Right kidney (tissue), 1 donor: Measurements from ENCODE around the gene GATA5.
"Not testable (repeated sequence)": the region's sequence is repeated elsewhere in the genome, so short reads cannot be mapped to it uniquely, and the experiment has no call there.

Experiments
- DNase-seq: peaks from one replicate; pipeline ENCODE4 v3.0.0-alpha.2; 2016

Gene GATA5

GRCh38 chr20:62429455-62430310, 46.1 kb downstream of the GATA5 start:
- no peak for DNase-seq

GRCh38 chr20:62428396-62429295, 47.1 kb downstream of the GATA5 start:
- DNase-seq: peak; percentile 41

- DNase-seq: no peak
These were observed 47.8 kb downstream of the GATA5 start for GRCh38 chr20:62428002-62428372.

- peak; percentile 72 for DNase-seq
These were observed 48.4 kb downstream of the GATA5 start, which contains the start of gene RBBP8NL for GRCh38 chr20:62427172-62428001. RBBP8NL (minus strand) TSS chr20:62427539; CDS start chr20:62419647, 7,892 bp downstream.

- no peak for DNase-seq
These were observed 49.1 kb downstream of the GATA5 start for GRCh38 chr20:62426699-62427131.

- DNase-seq: not testable (repeated sequence)
These were observed 49.8 kb downstream of the GATA5 start for GRCh38 chr20:62426059-62426348.

GRCh38 chr20:62425281-62426058, 50.3 kb downstream of the GATA5 start:
- DNase-seq: no peak

- no peak for DNase-seq
These were observed 51.3 kb downstream of the GATA5 start for GRCh38 chr20:62424249-62425107.

GRCh38 chr20:62423326-62423706, 52.5 kb downstream of the GATA5 start:
- no peak for DNase-seq

- no peak for DNase-seq
These were observed 53.0 kb downstream of the GATA5 start for GRCh38 chr20:62422636-62423325.

GRCh38 chr20:62421716-62421990, 54.1 kb downstream of the GATA5 start:
- DNase-seq: no peak

- DNase-seq: no peak
These were observed 54.7 kb downstream of the GATA5 start for GRCh38 chr20:62420846-62421715.

- no peak for DNase-seq
These were observed 56.0 kb downstream of the GATA5 start for GRCh38 chr20:62419759-62420158.

- no peak for DNase-seq
These were observed 56.9 kb downstream of the GATA5 start for GRCh38 chr20:62418709-62419487.

- DNase-seq: no peak
These were observed 57.6 kb downstream of the GATA5 start for GRCh38 chr20:62417981-62418708.

- no peak for DNase-seq
These were observed 58.9 kb downstream of the GATA5 start for GRCh38 chr20:62416651-62417637.
